ENCODE results near the gene ANKRD20A1.
"Not testable (repeated sequence)": the region's sequence is repeated elsewhere in the genome, so short reads cannot be mapped to it uniquely, and the experiment has no call there.

Gene ANKRD20A1

GRCh38 chr9:67858871-67859270 is at the start of gene ANKRD20A1:
Gene ANKRD20A1 (plus strand): TSS chr9:67858931. CDS start chr9:67859427, 496 bp downstream.
- not testable (repeated sequence) for H3K9ac ChIP-seq (ENCODE audit: insufficient read length, low read depth); H3K36me3 ChIP-seq (ENCODE audit: insufficient read depth, insufficient read length, low read length); H3K27me3 ChIP-seq (ENCODE audit: insufficient read depth, insufficient read length); H3K4me1 ChIP-seq (ENCODE audit: insufficient read depth, insufficient read length); H3K4me3 ChIP-seq (ENCODE audit: insufficient read length, low read depth); H3K9me3 ChIP-seq (ENCODE audit: insufficient read depth, low read length)
- peak; percentile 20 for DNase-seq (ENCODE audit: low read depth, low spot score)

GRCh38 chr9:67832088-67832487 is 26.6 kb upstream of the ANKRD20A1 start:
- H3K9me3 ChIP-seq (ENCODE audit: insufficient read depth, low read length); DNase-seq (ENCODE audit: low read depth, low spot score); H3K27me3 ChIP-seq (ENCODE audit: insufficient read depth, insufficient read length); H3K4me3 ChIP-seq (ENCODE audit: insufficient read length, low read depth); H3K36me3 ChIP-seq (ENCODE audit: insufficient read depth, insufficient read length, low read length); H3K4me1 ChIP-seq (ENCODE audit: insufficient read depth, insufficient read length); H3K9ac ChIP-seq (ENCODE audit: insufficient read length, low read depth): not testable (repeated sequence)

Data from NT2/D1 (cell line).